WI38 (cell line): ENCODE results near the gene CDK5RAP3.

ENCODE experiments used
- H3K4me3 ChIP-seq: 2 replicates; pipeline ENCODE4 v1.5.1; 2011; ENCODE audit warnings: low read depth, mild to moderate bottlenecking, control low read depth, low read length
- CTCF ChIP-seq: IDR thresholded peaks from 2 replicates; pipeline ENCODE4 v1.5.1; 2012; ENCODE audit warnings: low read depth, mild to moderate bottlenecking, control low read depth, low read length

CDK5RAP3 gene

GRCh38 chr17:47993964-47994363, 23.1 kb downstream of the CDK5RAP3 start:
- TF ChIP-seq CTCF: no peak
- no peak overlapping the region for H3K4me3 ChIP-seq

- TF ChIP-seq CTCF: no peak
Measured at GRCh38 chr17:47994724-47995123, 23.8 kb downstream of the CDK5RAP3 start.

GRCh38 chr17:47995241-47995935, 24.5 kb downstream of the CDK5RAP3 start:
- TF ChIP-seq CTCF: no peak
- H3K4me3 ChIP-seq: no peak overlapping the region

More at GRCh38 chr17:47994724-47995123, 23.8 kb downstream of the CDK5RAP3 start:
- H3K4me3 ChIP-seq: no peak overlapping the region

GRCh38 chr17:47996201-47996600, 25.3 kb downstream of the CDK5RAP3 start:
- TF ChIP-seq CTCF: no peak
- no peak overlapping the region for H3K4me3 ChIP-seq

GRCh38 chr17:47997586-47997985, 26.7 kb downstream of the CDK5RAP3 start:
- no peak overlapping the region for H3K4me3 ChIP-seq
- TF ChIP-seq CTCF: no peak

GRCh38 chr17:47998044-47998443, 27.1 kb downstream of the CDK5RAP3 start:
- no peak overlapping the region for H3K4me3 ChIP-seq
- no peak for TF ChIP-seq CTCF

- TF ChIP-seq CTCF: no peak
- no peak overlapping the region for H3K4me3 ChIP-seq
Measured at GRCh38 chr17:47999582-47999981, 28.7 kb downstream of the CDK5RAP3 start.
